ENCODE measurements around the gene DAAM1.

Gene DAAM1

DNA sequence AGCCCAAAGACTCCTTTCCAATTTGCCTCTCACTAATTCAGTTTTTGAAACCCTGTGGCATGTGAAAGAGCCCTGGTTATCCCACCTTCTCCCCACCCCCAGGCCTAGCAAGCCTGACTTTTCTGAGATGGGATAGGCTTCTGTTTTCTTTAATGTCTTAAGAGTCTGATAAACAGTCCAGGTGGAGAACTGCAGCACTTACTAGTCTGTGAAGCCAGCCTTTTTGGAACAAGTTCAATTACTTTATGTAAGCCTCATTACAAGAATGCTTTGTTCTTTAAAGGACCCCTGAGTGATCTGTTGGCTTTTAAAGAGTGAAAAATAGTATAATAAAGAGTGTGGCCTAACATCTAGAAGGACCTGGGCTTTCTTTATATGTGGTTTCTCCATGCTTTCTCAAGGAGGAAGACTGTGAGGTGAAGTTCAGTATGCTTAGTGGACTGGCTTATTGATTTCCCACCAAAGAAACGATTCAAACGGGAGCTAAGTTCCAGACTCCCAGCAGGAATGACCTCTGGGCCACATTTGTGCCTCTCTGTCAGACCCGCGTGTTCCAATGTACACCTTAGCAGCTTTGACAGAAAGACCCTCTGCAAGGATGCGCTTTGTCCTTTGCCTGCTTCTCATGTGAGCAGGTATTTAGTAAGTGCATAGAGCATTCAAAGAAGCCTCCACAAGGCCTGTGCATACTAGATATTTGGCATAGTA lies 129.5 kb downstream of the DAAM1 start:
- DNase-seq (ENCODE audit: low spot score): no peak
- no peak overlapping the region for H2AK5ac ChIP-seq (ENCODE audit: low read depth, low read length)
- H3K27me3 ChIP-seq (ENCODE audit: control insufficient read depth in 3 of 3, insufficient read depth in 3 of 3, low read depth in 1 of 3, low read length in 3 of 3): no peaks in the 10 kb centered on the region
- H3K18ac ChIP-seq (ENCODE audit: low read length): no peak overlapping the region
- no peak overlapping the region for H2BK15ac ChIP-seq (ENCODE audit: low read length)
- no peak overlapping the region for H3K4me3 ChIP-seq (ENCODE audit: low read length in 2 of 2)
- no peak overlapping the region for H3K14ac ChIP-seq (ENCODE audit: low read length)
- H2BK5ac ChIP-seq (ENCODE audit: low read length): no peak overlapping the region
- H4K91ac ChIP-seq (ENCODE audit: low read depth, low read length, poor library complexity): no peak overlapping the region
- H3K9ac ChIP-seq (ENCODE audit: low read depth, low read length, poor library complexity): no peak overlapping the region
- H3K9me3 ChIP-seq (replicated peaks in 1 of 2; ENCODE audit: control insufficient read depth in 2 of 2, insufficient read depth in 1 of 2, low read depth in 1 of 2, low read length in 2 of 2): no peaks in the 10 kb centered on the region
- peaks cover 4 to 18% of the 10 kb centered on the region in 2 donors for H3K4me1 ChIP-seq (ENCODE audit: control insufficient read depth in 2 of 2, insufficient read depth in 1 of 2, low read depth in 1 of 2, low read length in 2 of 2)
- no peak overlapping the region for H2BK12ac ChIP-seq (ENCODE audit: low read length)
- H3K27ac ChIP-seq (replicated peaks; ENCODE audit: low read length): no peak overlapping the region
- no peak overlapping the region for H4K8ac ChIP-seq (ENCODE audit: low read depth, low read length)
- no peak overlapping the region for H2BK120ac ChIP-seq (ENCODE audit: low read depth, low read length)
- no CpG with 5 or more reads among the region's 5 CpGs for WGBS, 2 donors (ENCODE audit: extremely low coverage in 2 of 2, insufficient read length in 2 of 2, insufficient replicate concordance in 1 of 2)
- H2AFZ ChIP-seq (ENCODE audit: low read length): no peak overlapping the region
- H3K4me2 ChIP-seq (ENCODE audit: insufficient read depth, low read length, poor library complexity, severe bottlenecking): no peak overlapping the region
- peaks cover 2 to 18% of the 10 kb centered on the region in 2 donors for H3K36me3 ChIP-seq (replicated peaks in 1 of 2; ENCODE audit: control insufficient read depth in 2 of 2, insufficient read depth in 2 of 2, low read length in 2 of 2)
- H3K79me1 ChIP-seq (ENCODE audit: low read depth, low read length): no peaks in the 10 kb centered on the region
- no peak overlapping the region for H3K23ac ChIP-seq (ENCODE audit: low read depth, low read length, poor library complexity)
- no peak overlapping the region for H3K4ac ChIP-seq (ENCODE audit: low read length)

DNA sequence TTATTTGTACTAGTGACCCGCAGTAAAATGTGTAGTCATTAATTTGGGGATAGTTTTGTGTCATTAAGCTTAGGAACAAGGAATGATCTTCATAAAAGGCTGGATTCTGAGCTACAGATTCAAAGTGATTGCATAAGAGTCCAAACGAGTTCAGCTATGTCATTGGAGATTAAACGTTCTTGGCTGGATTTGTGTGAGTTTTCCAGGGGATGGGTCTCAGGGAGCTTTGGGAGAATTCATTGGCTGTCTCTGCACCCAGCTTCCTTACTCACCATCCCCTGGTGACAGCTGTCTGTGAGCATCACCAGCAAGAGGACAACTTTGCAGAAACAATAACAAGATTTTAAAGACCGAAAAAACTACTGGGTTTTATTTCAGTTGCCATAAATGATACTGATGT lies 130.4 kb downstream of the DAAM1 start:
- H2AK5ac ChIP-seq (ENCODE audit: low read depth, low read length): no peak overlapping the region
- no peak overlapping the region for H4K8ac ChIP-seq (ENCODE audit: low read depth, low read length)
- H2AFZ ChIP-seq (ENCODE audit: low read length): no peak overlapping the region
- H3K4ac ChIP-seq (ENCODE audit: low read length): no peak overlapping the region
- no peak overlapping the region for H3K4me2 ChIP-seq (ENCODE audit: insufficient read depth, low read length, poor library complexity, severe bottlenecking)
- no peak overlapping the region for H2BK12ac ChIP-seq (ENCODE audit: low read length)
- no CpG with 5 or more reads among the region's 4 CpGs for WGBS, 2 donors (ENCODE audit: extremely low coverage in 2 of 2, insufficient read length in 2 of 2, insufficient replicate concordance in 1 of 2)
- no peak overlapping the region for H2BK5ac ChIP-seq (ENCODE audit: low read length)
- H3K27me3 ChIP-seq (ENCODE audit: control insufficient read depth in 3 of 3, insufficient read depth in 3 of 3, low read depth in 1 of 3, low read length in 3 of 3): no peaks in the 10 kb centered on the region
- no peak overlapping the region for H3K27ac ChIP-seq (replicated peaks; ENCODE audit: low read length)
- H3K23ac ChIP-seq (ENCODE audit: low read depth, low read length, poor library complexity): no peak overlapping the region
- no peak overlapping the region for H3K18ac ChIP-seq (ENCODE audit: low read length)
- no peak overlapping the region for H4K91ac ChIP-seq (ENCODE audit: low read depth, low read length, poor library complexity)
- no peak overlapping the region for H3K14ac ChIP-seq (ENCODE audit: low read length)
- H2BK15ac ChIP-seq (ENCODE audit: low read length): no peak overlapping the region
- H3K36me3 ChIP-seq (replicated peaks in 1 of 2; ENCODE audit: control insufficient read depth in 2 of 2, insufficient read depth in 2 of 2, low read length in 2 of 2): peaks cover 2 to 23% of the 10 kb centered on the region in 2 donors
- H3K4me3 ChIP-seq (ENCODE audit: low read length in 2 of 2): no peak overlapping the region
- no peak overlapping the region for H3K9ac ChIP-seq (ENCODE audit: low read depth, low read length, poor library complexity)
- H3K4me1 ChIP-seq (ENCODE audit: control insufficient read depth in 2 of 2, insufficient read depth in 1 of 2, low read depth in 1 of 2, low read length in 2 of 2): peaks cover 4 to 18% of the 10 kb centered on the region in 2 donors
- H3K9me3 ChIP-seq (replicated peaks in 1 of 2; ENCODE audit: control insufficient read depth in 2 of 2, insufficient read depth in 1 of 2, low read depth in 1 of 2, low read length in 2 of 2): no peaks in the 10 kb centered on the region
- DNase-seq (ENCODE audit: low spot score): no peak
- H3K79me1 ChIP-seq (ENCODE audit: low read depth, low read length): no peaks in the 10 kb centered on the region
- H2BK120ac ChIP-seq (ENCODE audit: low read depth, low read length): no peak overlapping the region

DNA sequence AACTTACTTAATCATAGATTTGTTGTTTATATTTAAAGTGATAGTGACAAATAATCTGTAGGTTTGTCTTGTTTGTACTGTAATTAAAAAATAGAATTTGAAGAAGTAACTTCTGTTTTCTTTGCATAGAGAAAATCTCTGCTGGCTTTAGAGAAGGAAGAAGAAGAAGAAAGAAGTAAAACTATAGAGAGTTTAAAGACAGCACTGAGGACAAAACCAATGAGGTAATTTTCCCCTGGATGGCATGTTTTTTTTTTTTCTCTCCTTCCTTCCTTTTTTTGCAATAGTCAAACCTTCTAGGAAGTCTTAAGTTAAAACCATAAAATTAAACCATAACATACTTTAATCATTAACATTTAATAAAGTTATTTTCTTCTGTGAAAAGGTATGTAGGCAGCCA lies 131.9 kb downstream of the DAAM1 start:
- Histone ChIP-seq H3K4ac (ENCODE audit: low read length) (no peak overlapping the region), H2BK120ac (ENCODE audit: low read depth, low read length) (no peak overlapping the region), H3K27ac (replicated peaks; ENCODE audit: low read length) (no peak overlapping the region), H3K4me3 (ENCODE audit: low read length in 2 of 2) (no peak overlapping the region), H3K79me1 (ENCODE audit: low read depth, low read length) (no peaks in the 10 kb centered on the region), H2BK5ac (ENCODE audit: low read length) (no peak overlapping the region), H2AFZ (ENCODE audit: low read length) (no peak overlapping the region), H3K27me3 (ENCODE audit: control insufficient read depth in 3 of 3, insufficient read depth in 3 of 3, low read depth in 1 of 3, low read length in 3 of 3) (no peaks in the 10 kb centered on the region), H3K18ac (ENCODE audit: low read length) (no peak overlapping the region), H3K9ac (ENCODE audit: low read depth, low read length, poor library complexity) (no peak overlapping the region), H2AK5ac (ENCODE audit: low read depth, low read length) (no peak overlapping the region), H3K36me3 (replicated peaks in 1 of 2; ENCODE audit: control insufficient read depth in 2 of 2, insufficient read depth in 2 of 2, low read length in 2 of 2) (peaks cover 2 to 35% of the 10 kb centered on the region in 2 donors), H3K14ac (ENCODE audit: low read length) (no peak overlapping the region), H3K9me3 (replicated peaks in 1 of 2; ENCODE audit: control insufficient read depth in 2 of 2, insufficient read depth in 1 of 2, low read depth in 1 of 2, low read length in 2 of 2) (no peaks in the 10 kb centered on the region), H4K8ac (ENCODE audit: low read depth, low read length) (no peak overlapping the region), H2BK15ac (ENCODE audit: low read length) (no peak overlapping the region), H4K91ac (ENCODE audit: low read depth, low read length, poor library complexity) (no peak overlapping the region), H2BK12ac (ENCODE audit: low read length) (no peak overlapping the region), H3K23ac (ENCODE audit: low read depth, low read length, poor library complexity) (no peak overlapping the region), H3K4me1 (ENCODE audit: control insufficient read depth in 2 of 2, insufficient read depth in 1 of 2, low read depth in 1 of 2, low read length in 2 of 2) (peaks cover 4 to 18% of the 10 kb centered on the region in 2 donors), H3K4me2 (ENCODE audit: insufficient read depth, low read length, poor library complexity, severe bottlenecking) (no peak overlapping the region)
- no peak for DNase-seq (ENCODE audit: low spot score)

DNA sequence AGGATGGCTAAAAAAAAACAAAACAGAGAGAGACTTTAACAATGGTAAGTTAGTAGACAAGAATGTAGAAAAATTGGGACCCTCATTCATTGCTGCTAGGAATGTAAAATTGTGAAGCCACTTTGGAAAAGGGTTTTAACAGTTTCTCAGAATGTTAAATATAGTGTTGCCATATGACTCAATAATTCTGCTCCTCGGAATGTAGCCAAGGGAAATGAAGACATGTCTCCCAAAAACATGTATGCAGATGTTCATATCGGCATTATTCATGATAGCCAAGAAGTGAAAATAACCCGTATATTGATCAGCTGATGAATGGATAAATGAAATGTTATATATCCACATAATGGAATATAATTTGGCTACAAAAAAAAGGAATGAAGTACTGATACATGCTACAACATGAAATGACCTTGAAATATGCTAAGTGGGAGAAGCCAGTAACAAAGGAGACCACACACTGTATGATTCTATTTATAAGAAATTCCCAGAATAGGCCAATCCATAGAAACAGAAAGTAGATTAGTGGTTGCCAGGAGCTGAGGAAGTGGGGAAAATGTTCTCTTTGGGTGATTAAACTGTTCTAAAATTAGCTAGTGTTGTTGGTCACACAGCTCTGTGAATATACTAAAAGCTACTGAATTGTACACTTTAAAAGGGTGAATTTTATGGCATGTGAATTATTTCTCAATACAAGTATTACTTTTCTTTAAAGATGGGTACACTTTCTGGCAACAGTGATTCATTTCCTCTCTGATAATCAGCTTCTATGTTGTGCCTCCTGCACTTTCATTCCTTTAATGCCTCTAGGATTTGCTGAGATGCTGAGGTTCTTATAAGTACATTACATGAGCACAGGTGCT lies 132.5 kb downstream of the DAAM1 start:
- Histone ChIP-seq H3K14ac (ENCODE audit: low read length) (no peak overlapping the region), H2BK12ac (ENCODE audit: low read length) (no peak overlapping the region)
- WGBS, 2 donors (ENCODE audit: extremely low coverage in 2 of 2, insufficient read length in 2 of 2, insufficient replicate concordance in 1 of 2): no CpG with 5 or more reads among the region's 3 CpGs

More for the DNA sequence above, 132.5 kb downstream of the DAAM1 start:
- H3K36me3 ChIP-seq (replicated peaks in 1 of 2; ENCODE audit: control insufficient read depth in 2 of 2, insufficient read depth in 2 of 2, low read length in 2 of 2): peaks cover 7 to 42% of the 10 kb centered on the region in 2 donors
- H3K9ac ChIP-seq (ENCODE audit: low read depth, low read length, poor library complexity): no peak overlapping the region
- no peaks in the 10 kb centered on the region for H3K9me3 ChIP-seq (replicated peaks in 1 of 2; ENCODE audit: control insufficient read depth in 2 of 2, insufficient read depth in 1 of 2, low read depth in 1 of 2, low read length in 2 of 2)
- H3K18ac ChIP-seq (ENCODE audit: low read length): no peak overlapping the region
- peaks cover 4 to 18% of the 10 kb centered on the region in 2 donors for H3K4me1 ChIP-seq (ENCODE audit: control insufficient read depth in 2 of 2, insufficient read depth in 1 of 2, low read depth in 1 of 2, low read length in 2 of 2)
- H3K4ac ChIP-seq (ENCODE audit: low read length): no peak overlapping the region
- H2BK5ac ChIP-seq (ENCODE audit: low read length): no peak overlapping the region
- H3K27me3 ChIP-seq (ENCODE audit: control insufficient read depth in 3 of 3, insufficient read depth in 3 of 3, low read depth in 1 of 3, low read length in 3 of 3): no peaks in the 10 kb centered on the region
- H2AFZ ChIP-seq (ENCODE audit: low read length): no peak overlapping the region
- H2BK15ac ChIP-seq (ENCODE audit: low read length): no peak overlapping the region
- H3K4me3 ChIP-seq (ENCODE audit: low read length in 2 of 2): no peak overlapping the region
- H4K8ac ChIP-seq (ENCODE audit: low read depth, low read length): no peak overlapping the region
- no peaks in the 10 kb centered on the region for H3K79me1 ChIP-seq (ENCODE audit: low read depth, low read length)
- no peak for DNase-seq (ENCODE audit: low spot score)
- no peak overlapping the region for H2AK5ac ChIP-seq (ENCODE audit: low read depth, low read length)
- no peak overlapping the region for H3K4me2 ChIP-seq (ENCODE audit: insufficient read depth, low read length, poor library complexity, severe bottlenecking)
- no peak overlapping the region for H3K23ac ChIP-seq (ENCODE audit: low read depth, low read length, poor library complexity)
- H2BK120ac ChIP-seq (ENCODE audit: low read depth, low read length): no peak overlapping the region
- H4K91ac ChIP-seq (ENCODE audit: low read depth, low read length, poor library complexity): no peak overlapping the region
- H3K27ac ChIP-seq (replicated peaks; ENCODE audit: low read length): no peak overlapping the region
